Spleen (tissue), 11 donors: ENCODE results near the gene GAD1. TPM values are rescaled to one million over a fixed set of nuclear protein-coding genes. Genes with fewer than 3 reads are reported as not detected.

Source experiments
- DNase-seq: peaks from one replicate; pipeline ENCODE4 v3.0.0-alpha.2; 2020
- H3K27ac ChIP-seq, 8 donors: fragments of 200-600 bp; sonication (generic) in 7 of 8; 1 replicate in 4 of 8; 2 replicates in 4 of 8; pipeline versions ENCODE4 v1.5.0 to v1.8.0; 2016 to 2021; ENCODE audit warnings: inconsistent platforms in 4 of 8, mild to moderate bottlenecking in 4 of 8, moderate library complexity in 1 of 8
- H3K27me3 ChIP-seq, 7 donors: fragments of 200-600 bp; sonication (generic) in 6 of 7; replicated peaks in 1 of 7; 1 replicate in 4 of 7; 2 replicates in 3 of 7; pipeline versions ENCODE4 v1.5.0 to v1.8.0; 2016 to 2021; ENCODE audit warnings: inconsistent platforms in 3 of 7, mild to moderate bottlenecking in 1 of 7
- H3K36me3 ChIP-seq, 6 donors: fragments of 200-600 bp; sonication (generic) in 5 of 6; 1 replicate in 4 of 6; 2 replicates in 2 of 6; pipeline versions ENCODE4 v1.5.0 to v1.8.0; 2016 to 2021; ENCODE audit warnings: inconsistent platforms in 2 of 6
- H3K4me1 ChIP-seq, 6 donors: fragments of 200-600 bp; sonication (generic) in 5 of 6; 1 replicate in 3 of 6; 2 replicates in 3 of 6; pipeline versions ENCODE4 v1.5.0 to v1.8.0; 2016 to 2021; ENCODE audit warnings: inconsistent platforms in 3 of 6
- H3K4me3 ChIP-seq, 8 donors: fragments of 200-600 bp; sonication (generic) in 7 of 8; 1 replicate in 4 of 8; 2 replicates in 4 of 8; pipeline versions ENCODE4 v1.5.0 to v1.8.0; 2016 to 2021; ENCODE audit warnings: inconsistent platforms in 4 of 8, mild to moderate bottlenecking in 4 of 8, moderate library complexity in 2 of 8
- H3K9me3 ChIP-seq, 8 donors: fragments of 200-600 bp; sonication (generic) in 7 of 8; 1 replicate in 4 of 8; 2 replicates in 4 of 8; pipeline versions ENCODE4 v1.5.0 to v1.8.0; 2016 to 2021; ENCODE audit warnings: inconsistent platforms in 4 of 8
- POLR2A ChIP-seq, 3 donors: fragments of 450-650 bp; IDR thresholded peaks; one replicate each; pipeline ENCODE4 v1.5.1; 2017; ENCODE audit warnings: antibody characterized with exemption in 3 of 3, mild to moderate bottlenecking in 1 of 3
- POLR2AphosphoS5 ChIP-seq, 3 donors: sonication (generic); formaldehyde crosslinking; IDR thresholded peaks; one replicate each; pipeline ENCODE4 v1.5.1; 2017; ENCODE audit warnings: antibody characterized with exemption in 3 of 3
- WGBS, 5 donors: extraction: QIAGEN DNeasy Blood & Tissue Kit in 3 of 5; methylation state at CpG; one replicate each; pipeline versions ENCODE4 v1.1.5 to v1.1.7; 2013 to 2018; 5-methylcytosine and 5-hydroxymethylcytosine counted together
- intact Hi-C: fragments of 100-400 bp; cut with DNase I; formaldehyde crosslinking; loops from one replicate; pipeline ENCODE4 v1.15.0; 2023; ENCODE audit warnings: low total_unique reads
- polyA plus RNA-seq, 3 donors: library from polyadenylated mRNA; stranded (reverse); fragments of 200-250 nt; gene quantifications; one replicate each; pipeline ENCODE4 v1.2.1, GENCODE V29; 2013
- total RNA-seq, 7 donors: library from RNA; depleted of rRNA in 3 of 7; stranded (reverse); fragments of >200 nt in 3 of 7; fragmentation: NEBNext Ultra II Directional in 4 of 7; extraction: Animal tissue kit (Norgen Biotek cat#: 25700) in 4 of 7; gene quantifications; one replicate each; pipeline versions ENCODE4 v1.1.0 to v1.2.1, GENCODE V29; 2016 to 2021
- TF ChIP-seq, protein P1 (sequence below), 11 experiments: fragments of 200-600 bp in 7 of 11; fragments of 450-650 bp in 4 of 11; sonication (generic) in 4 of 11; IDR thresholded peaks in 8 of 11; conservative IDR thresholded peaks in 3 of 11; 1 replicate in 7 of 11; 2 replicates in 4 of 11; pipeline versions ENCODE4 v1.4.0 to v1.8.0; 2016 to 2021; ENCODE audit warnings: antibody characterized with exemption in 11 of 11, inconsistent platforms in 4 of 11, mild to moderate bottlenecking in 1 of 11
- donor health status: healthy with polysubstance abuse.
- donor health status: DM: no; HTN: no; CAD: no; lungs with moderate emphysema.
- donor health status: DM: no; HTN: no; CAD: no.
- donor health status: Bipolar disorder and iron deficiency.
- donor health status: healthy.
- donor health status: DM: no; HTN: no; CAD: no.
- donor health status: DM: yes; HTN: yes; CAD: no.

GAD1 gene
- total and polyA plus RNA-seq, 10 donors, result 0.08 to 1.4 (median 0.16) TPM; not detected in 3

DNA sequence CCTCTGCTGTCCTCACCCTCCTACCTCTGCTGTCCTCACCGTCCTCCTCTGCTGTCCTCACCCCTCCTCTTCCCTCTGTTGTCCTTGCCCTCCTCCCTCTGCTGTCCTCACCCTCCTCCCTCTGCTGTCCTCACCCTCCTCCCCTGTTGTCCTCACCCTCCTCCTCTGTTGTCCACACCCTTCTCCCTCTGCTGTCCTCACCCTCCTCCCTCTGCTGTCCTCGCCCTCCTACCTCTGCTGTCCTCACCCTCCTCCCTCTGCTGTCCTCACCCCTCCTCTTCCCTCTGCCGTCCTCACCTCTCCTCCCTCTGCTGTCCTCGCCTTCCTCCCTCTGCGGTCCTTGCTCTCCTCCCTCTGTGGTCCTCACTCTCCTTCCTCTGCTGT is 11.8 kb downstream of the GAD1 start:
- Histone ChIP-seq H3K9me3 (no peaks in the 10 kb centered on the region), H3K4me1 (peaks cover 0 to 6% (median 3%) of the 10 kb centered on the region in 6 donors), H3K4me3 (no peak overlapping the region), H3K36me3 (no peaks in the 10 kb centered on the region), H3K27me3 (peaks cover 0 to 77% (median 26%) of the 10 kb centered on the region in 7 donors), H3K27ac (no peak overlapping the region)
- WGBS, 5 donors, result 68 to 89% (median 79%) methylated on average over 5 of the region's 5 CpGs
- TF ChIP-seq, protein P1, sequence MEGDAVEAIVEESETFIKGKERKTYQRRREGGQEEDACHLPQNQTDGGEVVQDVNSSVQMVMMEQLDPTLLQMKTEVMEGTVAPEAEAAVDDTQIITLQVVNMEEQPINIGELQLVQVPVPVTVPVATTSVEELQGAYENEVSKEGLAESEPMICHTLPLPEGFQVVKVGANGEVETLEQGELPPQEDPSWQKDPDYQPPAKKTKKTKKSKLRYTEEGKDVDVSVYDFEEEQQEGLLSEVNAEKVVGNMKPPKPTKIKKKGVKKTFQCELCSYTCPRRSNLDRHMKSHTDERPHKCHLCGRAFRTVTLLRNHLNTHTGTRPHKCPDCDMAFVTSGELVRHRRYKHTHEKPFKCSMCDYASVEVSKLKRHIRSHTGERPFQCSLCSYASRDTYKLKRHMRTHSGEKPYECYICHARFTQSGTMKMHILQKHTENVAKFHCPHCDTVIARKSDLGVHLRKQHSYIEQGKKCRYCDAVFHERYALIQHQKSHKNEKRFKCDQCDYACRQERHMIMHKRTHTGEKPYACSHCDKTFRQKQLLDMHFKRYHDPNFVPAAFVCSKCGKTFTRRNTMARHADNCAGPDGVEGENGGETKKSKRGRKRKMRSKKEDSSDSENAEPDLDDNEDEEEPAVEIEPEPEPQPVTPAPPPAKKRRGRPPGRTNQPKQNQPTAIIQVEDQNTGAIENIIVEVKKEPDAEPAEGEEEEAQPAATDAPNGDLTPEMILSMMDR (IDR thresholded peaks at IDR 0.05 in 8 of 11, conservative IDR thresholded peaks at IDR 0.05 in 3 of 11), result no peak
- no peak for TF ChIP-seq POLR2AphosphoS5 (IDR thresholded peaks at IDR 0.05)
- no peak for TF ChIP-seq POLR2A (IDR thresholded peaks at IDR 0.05)
- DNase-seq, result no peak
- intact Hi-C loops, result no loop called here

DNA sequence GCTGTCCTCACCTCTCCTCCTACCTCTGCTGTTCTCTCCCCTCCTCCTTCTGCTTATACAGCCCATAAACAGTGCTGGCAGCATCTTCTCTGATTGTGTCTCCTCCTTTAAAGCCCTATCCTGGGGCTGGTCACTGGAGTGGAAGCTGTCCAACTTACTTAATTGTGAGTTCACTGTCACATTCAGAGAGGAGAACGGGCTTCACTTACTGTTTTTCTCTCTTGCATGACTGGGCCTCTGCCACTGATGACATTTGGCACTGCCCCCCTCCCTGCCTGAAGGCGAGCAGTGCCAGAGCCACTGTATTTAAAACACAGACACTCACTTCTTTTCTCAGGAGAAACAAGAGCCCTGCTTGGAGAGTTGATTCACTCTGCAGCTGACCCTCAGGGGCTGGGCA is 12.3 kb downstream of the GAD1 start:
- no peak overlapping the region for H3K4me3 ChIP-seq
- no peaks in the 10 kb centered on the region for H3K36me3 ChIP-seq
- intact Hi-C loops, result no loop called here
- no peak for DNase-seq
- H3K4me1 ChIP-seq, result peaks cover 0 to under 1% (median 0%) of the 10 kb centered on the region in 6 donors
- WGBS, 5 donors, result 56 to 85% (median 73%) methylated on average over 2 of the region's 2 CpGs
- no peak overlapping the region for H3K27ac ChIP-seq
- no peaks in the 10 kb centered on the region for H3K9me3 ChIP-seq
- H3K27me3 ChIP-seq, result peaks cover 0 to 76% (median 20%) of the 10 kb centered on the region in 7 donors
- TF ChIP-seq POLR2AphosphoS5 (IDR thresholded peaks at IDR 0.05) (no peak), POLR2A (IDR thresholded peaks at IDR 0.05) (no peak)
- TF ChIP-seq, protein P1 (IDR thresholded peaks at IDR 0.05 in 8 of 11, conservative IDR thresholded peaks at IDR 0.05 in 3 of 11), result no peak

DNA sequence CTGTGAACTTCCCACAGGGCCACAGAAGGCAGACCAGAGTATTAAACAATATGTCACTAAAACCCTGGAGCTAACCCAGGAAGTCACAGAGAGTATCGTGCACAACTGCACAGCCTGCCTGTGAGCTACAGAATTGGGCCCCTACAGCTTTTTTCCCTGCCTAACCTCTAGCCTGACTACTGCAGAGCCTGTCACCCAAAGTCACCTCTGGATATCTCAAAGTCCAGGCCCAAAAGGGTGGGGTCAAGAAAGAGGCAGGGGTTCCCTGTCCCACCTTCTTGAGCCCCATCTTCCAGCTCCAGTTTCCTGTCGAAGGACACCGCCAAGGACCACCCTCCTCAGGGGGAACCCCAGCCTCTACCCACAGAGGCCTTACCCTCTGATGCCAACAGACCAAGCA is 13.5 kb downstream of the GAD1 start:
- intact Hi-C loops, result no loop called here
- TF ChIP-seq POLR2A (IDR thresholded peaks at IDR 0.05) (no peak), POLR2AphosphoS5 (IDR thresholded peaks at IDR 0.05) (no peak)
- TF ChIP-seq, protein P1 (IDR thresholded peaks at IDR 0.05 in 8 of 11, conservative IDR thresholded peaks at IDR 0.05 in 3 of 11), result no peak
- no peak for DNase-seq
- H3K27ac ChIP-seq, result no peak overlapping the region
- H3K9me3 ChIP-seq, result no peaks in the 10 kb centered on the region
- WGBS, 5 donors, result 81 to 96% (median 90%) methylated on average over 3 of the region's 3 CpGs
- no peaks in the 10 kb centered on the region for H3K36me3 ChIP-seq
- peaks cover 0 to 73% (median 9%) of the 10 kb centered on the region in 7 donors for H3K27me3 ChIP-seq
- H3K4me1 ChIP-seq, result no peaks in the 10 kb centered on the region
- H3K4me3 ChIP-seq, result no peak overlapping the region

DNA sequence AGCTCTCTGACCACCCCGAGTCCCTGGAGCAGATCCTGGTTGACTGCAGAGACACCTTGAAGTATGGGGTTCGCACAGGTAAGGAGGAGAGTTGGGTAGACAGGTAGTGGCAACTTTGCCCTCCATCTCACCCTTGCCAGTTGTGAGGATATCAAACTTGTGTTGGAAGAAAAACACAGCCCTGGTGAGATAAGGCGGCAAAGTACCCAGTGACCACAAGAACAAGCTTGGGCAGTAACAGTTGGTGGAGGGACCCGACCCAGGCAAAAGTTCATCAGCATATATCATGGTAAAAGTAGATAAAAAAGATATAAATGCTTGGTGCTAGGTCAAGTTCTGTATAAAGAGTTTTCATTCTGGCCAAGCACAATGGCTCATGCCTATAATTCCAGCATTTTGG is 14.4 kb downstream of the GAD1 start:
- Histone ChIP-seq H3K4me3 (no peak overlapping the region), H3K36me3 (no peaks in the 10 kb centered on the region), H3K4me1 (no peaks in the 10 kb centered on the region), H3K27me3 (peaks cover 0 to 63% (median 3%) of the 10 kb centered on the region in 7 donors), H3K27ac (no peak overlapping the region), H3K9me3 (no peaks in the 10 kb centered on the region)
- no peak for DNase-seq
- TF ChIP-seq POLR2AphosphoS5 (IDR thresholded peaks at IDR 0.05) (no peak), POLR2A (IDR thresholded peaks at IDR 0.05) (no peak)
- TF ChIP-seq, protein P1 (IDR thresholded peaks at IDR 0.05 in 8 of 11, conservative IDR thresholded peaks at IDR 0.05 in 3 of 11), result no peak
- intact Hi-C loops, result no loop called here
- 84 to 97% (median 92%) methylated on average over 4 of the region's 4 CpGs for WGBS, 5 donors
